Fibroblast of skin of right biceps (primary cell): Measurements from ENCODE around the gene HSPG2.

Experiments
- DNase-seq: peaks from one replicate; pipeline ENCODE4 v3.0.0-alpha.2; 2013

The HSPG2 gene

GRCh38 chr1:21898326-21899200, 38.5 kb downstream of the HSPG2 start:
- DNase-seq = peak; percentile 29

DNA sequence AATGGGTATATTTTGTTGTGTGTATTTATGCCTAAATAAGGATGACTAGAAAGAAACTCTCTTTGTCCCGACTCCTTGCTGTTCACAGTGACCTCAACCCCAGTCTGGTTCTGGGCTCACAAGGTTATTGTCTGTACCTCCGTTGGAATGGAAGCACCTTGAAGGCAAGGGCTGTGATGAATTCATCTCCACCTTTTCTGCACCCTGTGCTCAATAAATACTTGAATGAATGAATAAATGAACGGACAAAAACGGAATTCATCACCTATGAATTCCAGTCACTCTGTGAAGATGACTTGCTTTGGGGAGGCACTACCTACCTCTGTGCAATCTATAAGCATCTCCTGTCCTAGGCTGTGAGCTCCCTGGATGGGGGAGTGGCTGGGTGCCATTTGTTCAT, 39.3 kb downstream of the HSPG2 start:
- DNase-seq = no peak

GRCh38 chr1:21896652-21897532, 40.2 kb downstream of the HSPG2 start:
- DNase-seq = peak; percentile 30

DNA sequence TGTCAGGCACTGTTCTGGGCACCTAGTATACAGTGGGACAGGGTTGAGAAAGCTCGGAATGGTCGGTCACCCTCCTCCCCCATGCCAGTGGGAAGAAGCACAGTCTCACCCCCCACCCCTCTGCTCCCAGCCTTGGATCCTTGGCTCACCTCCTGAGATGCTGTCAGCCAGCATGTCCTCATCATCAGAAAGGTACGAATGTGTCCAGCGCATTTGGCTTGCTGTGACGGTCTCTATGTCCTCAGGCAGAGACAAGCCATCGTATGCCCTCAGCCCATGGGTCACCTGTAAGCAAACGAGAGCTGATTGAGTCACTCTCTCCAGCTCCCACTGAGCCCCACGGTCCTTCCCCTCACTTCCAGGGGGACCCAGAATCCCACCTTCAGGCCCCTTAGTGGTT, 41.1 kb downstream of the HSPG2 start:
- DNase-seq = no peak

- no peak for DNase-seq
Observed at GRCh38 chr1:21894034-21894881, 42.9 kb downstream of the HSPG2 start.

GRCh38 chr1:21893046-21893805, 43.9 kb downstream of the HSPG2 start:
- no peak for DNase-seq

GRCh38 chr1:21891621-21892479, 45.3 kb downstream of the HSPG2 start:
- no peak for DNase-seq

DNA sequence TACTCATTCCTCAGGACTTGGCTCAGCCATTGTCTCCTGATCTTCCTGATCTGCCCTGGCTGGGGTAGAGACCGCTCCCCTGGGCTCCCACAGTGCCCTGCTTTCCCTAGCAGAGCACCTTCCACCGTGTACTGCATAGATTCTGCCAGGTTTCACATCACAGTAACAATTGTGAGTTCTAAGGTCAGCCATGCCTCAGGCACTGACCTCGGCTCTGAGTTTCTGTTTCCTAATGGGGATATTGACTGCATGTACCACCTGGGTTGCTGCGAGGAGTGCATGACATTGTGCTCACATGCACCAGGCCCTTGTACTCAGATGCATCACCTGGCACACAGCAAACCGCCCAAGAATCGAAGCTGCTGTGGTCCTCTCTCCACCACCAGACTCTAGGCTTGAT, 46.0 kb downstream of the HSPG2 start:
- DNase-seq = no peak

- no peak for DNase-seq
Observed at GRCh38 chr1:21888500-21888899, 48.6 kb downstream of the HSPG2 start.

DNA sequence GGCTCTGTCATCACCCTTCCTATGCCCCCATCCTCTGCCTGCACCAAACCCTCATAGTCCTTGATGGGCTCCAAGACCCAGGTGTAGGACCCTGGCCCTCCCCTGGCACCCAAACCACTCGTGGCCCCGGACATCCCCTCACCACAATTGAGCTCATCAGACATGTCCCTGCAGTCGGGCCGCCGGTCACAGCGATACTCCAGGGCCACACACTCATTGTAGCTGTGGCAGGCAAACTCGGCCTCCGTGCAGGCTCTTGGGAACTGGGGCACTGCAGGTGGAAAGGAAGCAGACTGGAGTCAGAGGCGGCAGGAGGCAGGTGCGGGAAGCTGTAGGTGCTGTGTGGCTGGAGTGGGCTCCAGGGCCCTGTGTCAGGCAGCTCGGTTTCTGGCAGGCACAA, 49.3 kb downstream of the HSPG2 start:
- DNase-seq = no peak

- no peak for DNase-seq
Observed at GRCh38 chr1:21887216-21887736, 49.8 kb downstream of the HSPG2 start.

- no peak for DNase-seq
Observed at GRCh38 chr1:21886486-21887215, 50.5 kb downstream of the HSPG2 start.

- DNase-seq = no peak
Observed at GRCh38 chr1:21885236-21886037, 51.7 kb downstream of the HSPG2 start.

- no peak for DNase-seq
Observed at GRCh38 chr1:21884456-21885235, 52.5 kb downstream of the HSPG2 start.

DNA sequence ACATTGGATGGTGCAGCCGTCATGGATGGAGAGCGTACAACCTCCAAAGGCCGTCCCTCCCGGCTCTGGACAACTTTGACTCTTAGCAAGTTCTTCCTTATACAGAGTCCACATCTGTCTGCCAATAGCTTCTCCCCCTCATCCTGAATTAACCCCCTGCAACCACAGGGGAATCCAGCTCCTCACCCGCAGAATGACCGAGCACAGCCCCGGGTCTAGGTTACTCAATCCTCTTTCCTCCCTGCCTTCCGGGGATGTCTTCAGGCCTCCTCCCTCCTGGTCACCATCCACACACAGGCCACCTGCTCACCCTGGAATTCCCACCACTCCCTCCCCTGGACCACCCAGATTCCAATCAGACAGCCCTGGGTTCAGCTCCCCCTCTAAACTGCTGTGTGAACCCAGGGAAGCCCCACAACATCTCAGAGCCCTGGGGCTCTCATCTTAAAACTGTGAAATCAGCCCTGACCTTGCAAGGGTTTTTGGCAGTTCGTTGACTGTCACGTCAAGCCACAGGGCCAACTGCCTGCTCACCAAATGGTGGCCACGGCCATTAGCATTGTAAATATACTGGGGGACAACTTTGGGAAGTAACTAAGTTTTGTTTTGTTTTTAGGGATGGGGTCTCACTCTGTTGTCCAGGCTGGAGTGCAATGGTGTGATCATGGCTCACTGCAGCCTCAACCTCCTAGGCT, 54.2 kb downstream of the HSPG2 start:
- DNase-seq = no peak

DNA sequence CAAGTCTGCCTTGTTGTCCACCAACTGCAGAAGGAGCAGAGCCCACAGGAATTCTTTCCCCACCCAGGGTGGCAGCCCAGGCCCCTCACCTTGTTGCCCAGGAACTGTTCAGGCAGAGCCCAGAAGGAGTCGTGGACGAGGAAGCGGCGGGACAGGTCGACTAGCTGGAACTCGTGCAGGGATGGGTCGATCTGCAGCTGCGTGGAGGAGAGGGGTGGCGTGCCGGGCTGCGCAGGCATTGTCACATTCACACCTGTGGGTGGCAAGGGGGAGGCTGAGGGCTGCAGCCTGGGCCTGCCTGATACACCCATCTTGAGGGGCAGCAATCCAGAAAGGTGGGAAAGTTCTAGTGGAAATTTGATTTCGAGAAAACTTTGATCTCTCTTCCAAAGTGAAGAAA, 55.9 kb downstream of the HSPG2 start:
- DNase-seq = no peak

DNA sequence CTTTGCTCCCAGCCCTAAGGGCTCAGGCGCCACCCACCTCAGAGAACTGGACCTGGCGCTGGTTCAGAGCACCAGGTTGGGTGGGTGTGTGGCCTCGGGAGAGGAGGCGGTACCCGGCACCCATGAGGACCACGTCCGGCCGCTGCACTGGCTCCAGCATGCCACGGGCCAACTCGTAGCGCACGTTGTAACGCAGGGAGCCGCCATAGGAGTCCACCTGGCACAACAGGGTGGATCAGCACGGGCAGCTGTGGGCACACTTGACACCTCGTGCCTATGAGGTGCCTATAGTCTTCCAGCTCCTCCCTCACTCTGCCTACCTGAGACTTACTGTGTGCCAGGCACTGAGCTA, 56.5 kb downstream of the HSPG2 start:
- no peak for DNase-seq
